AG04450 (cell line): ENCODE measurements around the gene CD28. TPM values are rescaled to one million over a fixed set of nuclear protein-coding genes. Genes with fewer than 3 reads are reported as not detected.

Source experiments
- CTCF ChIA-PET: fragments of 300-600, 350-600 bp; formaldehyde crosslinking; extraction: SDS; loops from one replicate; lab custom pipeline; 2022; ENCODE audit warnings: antibody characterized with exemption, inconsistent platforms; lab: Charles Lee
- POLR2A ChIA-PET: fragments of 350-600 bp; formaldehyde crosslinking; extraction: SDS; loops from one replicate; lab custom pipeline; 2021; ENCODE audit warnings: antibody characterized with exemption, inconsistent platforms; lab: Yijun Ruan, JAX
- DNase-seq: peaks from one replicate; pipeline ENCODE4 v3.0.0-alpha.2; 2011; ENCODE audit warnings: low read depth, low spot score
- H3K27ac ChIP-seq: one replicate; pipeline ENCODE4 v1.5.1; 2012; ENCODE audit warnings: low read depth, low read length, control low read depth
- H3K27me3 ChIP-seq: one replicate; pipeline ENCODE4 v1.6.0; 2012; ENCODE audit warnings: low read length; ENCODE audit not compliant: control insufficient read depth, insufficient read depth
- H3K4me3 ChIP-seq: 2 replicates; pipeline ENCODE4 v1.5.1; 2011; ENCODE audit warnings: mild to moderate bottlenecking, low read depth, low read length, control low read depth
- H3K9me3 ChIP-seq: 2 replicates; pipeline ENCODE4 v1.5.1; 2012; ENCODE audit warnings: low read length; ENCODE audit not compliant: control insufficient read depth, insufficient read depth
- CTCF ChIP-seq: IDR thresholded peaks from 2 replicates; pipeline ENCODE4 v1.5.1; 2011; ENCODE audit warnings: low read depth, low read length, control low read depth, inconsistent platforms
- polyA plus RNA-seq: library from polyadenylated mRNA; depleted of rRNA; stranded (reverse); fragments of >200 nt; gene quantifications from 2 replicates; pipeline ENCODE4 v1.2.3, GENCODE V29; 2011

CD28 gene
- polyA plus RNA-seq, 1 experiment: not detected

DNA sequence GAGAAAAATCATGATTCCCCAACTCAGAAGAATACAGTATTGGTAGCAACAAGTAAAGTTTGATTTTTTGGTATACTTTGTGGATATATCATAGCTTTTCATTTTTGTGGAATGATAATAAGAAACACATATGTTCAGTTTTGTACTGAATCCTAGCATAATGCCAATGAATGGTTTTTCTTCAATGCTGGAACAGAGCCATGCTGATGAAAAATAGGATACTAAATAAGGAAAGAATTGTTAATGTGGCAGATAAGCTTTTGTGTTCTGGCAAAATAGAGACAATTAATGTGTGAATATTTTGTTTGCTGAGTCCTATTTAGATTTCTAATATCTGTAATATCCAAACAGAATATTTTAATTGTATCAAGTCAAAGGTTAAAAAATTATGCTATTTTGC lies 21.9 kb downstream of the CD28 start:
- no peak for DNase-seq
- no peak overlapping the region for H3K27ac ChIP-seq
- ChIA-PET CTCF (interaction anchor here (1.2 kb wide), 1 partner anchor 275 kb away, joined by 3 read pairs; no protein-coding TSS in a partner anchor), POLR2A (no interaction called here)
- H3K4me3 ChIP-seq: no peak overlapping the region
- H3K27me3 ChIP-seq: no peaks in the 10 kb centered on the region
- TF ChIP-seq CTCF: no peak
- H3K9me3 ChIP-seq: no peaks in the 10 kb centered on the region

DNA sequence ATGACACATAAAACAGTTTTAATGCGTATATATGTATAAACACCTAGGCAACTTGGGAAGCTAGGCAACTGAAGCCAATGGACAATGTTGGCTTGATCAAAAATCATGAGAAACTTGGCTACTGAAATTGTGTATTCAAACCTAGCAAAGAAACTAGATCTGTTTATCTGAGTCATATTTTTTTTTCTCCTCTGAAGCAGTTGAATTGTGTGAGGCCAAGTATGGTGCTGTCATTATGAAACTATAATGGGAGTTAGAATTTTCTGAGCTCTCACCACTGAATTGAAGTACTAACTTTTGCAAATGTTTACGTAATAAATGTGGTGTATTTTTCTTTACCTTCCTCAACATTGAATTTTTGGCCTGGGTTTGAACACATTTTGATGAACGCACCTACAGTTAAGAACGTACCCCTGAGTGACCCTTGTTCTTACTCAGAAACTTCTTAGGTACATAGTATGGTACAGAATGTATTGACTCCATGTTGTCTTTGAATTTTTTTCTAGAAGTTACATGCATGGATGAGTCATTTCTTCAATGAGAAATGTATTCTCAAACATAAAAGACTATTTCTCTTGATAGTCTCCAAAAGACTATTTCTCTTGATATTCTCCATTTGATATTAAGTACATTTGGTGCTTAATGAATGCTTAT lies 23.8 kb downstream of the CD28 start:
- Histone ChIP-seq H3K27ac (no peak overlapping the region), H3K9me3 (no peaks in the 10 kb centered on the region), H3K4me3 (no peak overlapping the region), H3K27me3 (no peaks in the 10 kb centered on the region)
- TF ChIP-seq CTCF: no peak
- POLR2A ChIA-PET: no interaction called here
- CTCF ChIA-PET: no interaction called here
- DNase-seq: peak; percentile 21

- POLR2A ChIA-PET: no interaction called here
- Histone ChIP-seq H3K4me3 (no peak overlapping the region), H3K27me3 (no peaks in the 10 kb centered on the region), H3K27ac (no peak overlapping the region), H3K9me3 (no peaks in the 10 kb centered on the region)
- CTCF ChIA-PET: no interaction called here
- no peak for TF ChIP-seq CTCF
- DNase-seq: no peak
Observed at GRCh38 chr2:203730883-203731282, 24.4 kb downstream of the CD28 start.

DNA sequence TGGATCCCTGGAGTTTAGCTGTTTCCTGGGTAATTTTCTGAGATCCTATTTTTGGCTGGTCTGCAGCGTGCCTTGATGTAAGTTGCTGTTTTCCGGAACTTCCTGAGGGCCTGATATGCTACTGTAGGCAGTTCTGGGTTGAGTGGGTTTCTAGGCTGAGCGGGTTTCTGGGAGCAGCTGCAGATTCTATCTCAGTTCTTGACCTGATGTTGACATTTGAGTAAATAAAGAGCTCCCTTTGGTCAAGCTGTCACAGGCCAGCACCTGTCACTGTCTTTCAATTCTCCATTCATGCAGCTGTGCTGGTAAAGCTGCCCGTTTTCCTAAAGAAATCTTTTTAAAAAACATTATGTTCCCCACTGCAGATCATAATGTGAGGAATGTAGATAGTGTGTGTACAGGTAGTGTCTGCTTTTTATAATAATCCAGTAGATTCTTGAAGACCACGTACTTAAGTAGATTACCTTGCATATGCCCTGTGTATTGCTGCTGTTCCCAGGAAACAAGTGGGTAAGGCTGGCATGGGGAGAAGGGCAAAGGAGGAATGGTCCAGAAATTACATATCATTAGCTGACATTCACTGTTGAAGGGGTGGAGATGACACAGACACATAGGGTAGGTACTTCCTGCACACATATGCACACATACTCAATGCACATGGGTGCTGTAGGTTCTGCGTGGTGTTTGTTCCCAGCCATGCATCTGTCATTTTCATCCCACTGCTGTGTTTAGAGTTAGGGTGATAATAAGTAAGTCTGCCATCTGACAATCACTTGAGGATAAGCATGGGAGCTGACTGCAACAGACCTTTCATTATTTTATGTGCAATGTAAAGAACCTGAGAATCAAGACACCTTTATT lies 25.9 kb downstream of the CD28 start:
- H3K27ac ChIP-seq: no peak overlapping the region
- ChIA-PET CTCF (interaction anchor here (1.1 kb wide), 1 partner anchor 82 kb away, joined by 3 read pairs; no protein-coding TSS in a partner anchor), POLR2A (no interaction called here)
- H3K27me3 ChIP-seq: no peaks in the 10 kb centered on the region
- no peak for DNase-seq
- no peak overlapping the region for H3K4me3 ChIP-seq
- H3K9me3 ChIP-seq: no peaks in the 10 kb centered on the region
- no peak for TF ChIP-seq CTCF

- no peak for TF ChIP-seq CTCF
- no peaks in the 10 kb centered on the region for H3K9me3 ChIP-seq
- POLR2A ChIA-PET: no interaction called here
- CTCF ChIA-PET: no interaction called here
- H3K27me3 ChIP-seq: no peaks in the 10 kb centered on the region
- H3K4me3 ChIP-seq: no peak overlapping the region
- no peak for DNase-seq
- H3K27ac ChIP-seq: no peak overlapping the region
Observed at GRCh38 chr2:203732953-203733510, 26.6 kb downstream of the CD28 start.
